CD4-positive, alpha-beta T cell treated with Interleukin-10 for 1 hour (primary cell): ENCODE measurements around the gene OR5AP2.
"Not testable (repeated sequence)": the region's sequence is repeated elsewhere in the genome, so short reads cannot be mapped to it uniquely, and the experiment has no call there.

Experiments
- DNase-seq: peaks from one replicate; pipeline ENCODE4 v3.0.0-alpha.2; 2020

OR5AP2 gene

GRCh38 chr11:56642339-56642738 lies at the start of gene OR5AP2:
OR5AP2 (minus strand) TSS chr11:56642439; CDS start chr11:56642439, 0 bp downstream.
- DNase-seq, result no peak

DNA sequence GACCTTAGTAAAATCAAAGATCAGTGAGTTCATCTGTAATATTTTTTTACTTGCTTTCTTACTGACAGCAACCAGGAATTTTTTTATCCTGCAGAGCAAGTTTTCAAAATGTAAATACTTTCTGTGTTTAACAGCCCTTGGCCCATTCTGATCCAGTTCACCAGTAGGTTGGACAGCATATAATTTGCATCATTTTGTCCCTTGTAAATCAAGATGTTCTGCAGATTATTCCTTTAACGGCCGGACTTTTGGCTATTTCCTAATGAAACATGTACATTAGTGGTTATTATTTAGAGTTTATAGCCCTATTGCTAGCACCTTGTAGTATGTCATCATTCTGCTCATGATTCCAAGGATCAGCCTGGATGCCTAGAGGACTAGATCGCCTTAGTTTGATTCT lies 48.9 kb upstream of the OR5AP2 start:
- not testable (repeated sequence) for DNase-seq

- no peak for DNase-seq
Measured at GRCh38 chr11:56688554-56689100, 46.4 kb upstream of the OR5AP2 start.

DNA sequence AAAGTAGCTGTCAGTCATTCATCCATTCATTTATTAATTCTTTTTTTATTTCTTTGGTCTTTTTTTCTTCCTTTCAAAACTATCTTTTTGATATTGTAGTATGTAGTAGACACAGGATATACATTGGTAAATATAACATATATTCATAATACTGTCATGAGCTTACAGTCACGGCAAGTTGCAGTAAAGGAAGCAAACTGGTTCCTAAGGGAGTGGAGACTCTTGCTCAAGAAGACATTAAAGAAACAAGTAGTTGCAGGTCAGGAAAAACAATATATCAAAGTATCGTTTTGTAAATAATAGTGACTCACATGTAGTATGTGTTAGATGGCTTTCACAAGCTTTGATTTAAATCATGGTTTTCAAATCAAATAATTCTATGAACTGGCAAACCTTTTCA lies 28.7 kb upstream of the OR5AP2 start:
- no peak for DNase-seq

- DNase-seq, result no peak
Measured at GRCh38 chr11:56663386-56663785, 21.1 kb upstream of the OR5AP2 start, which contains the start of gene OR5AR1. OR5AR1 (plus strand) TSS chr11:56663686; CDS start chr11:56663686, 0 bp downstream.

DNA sequence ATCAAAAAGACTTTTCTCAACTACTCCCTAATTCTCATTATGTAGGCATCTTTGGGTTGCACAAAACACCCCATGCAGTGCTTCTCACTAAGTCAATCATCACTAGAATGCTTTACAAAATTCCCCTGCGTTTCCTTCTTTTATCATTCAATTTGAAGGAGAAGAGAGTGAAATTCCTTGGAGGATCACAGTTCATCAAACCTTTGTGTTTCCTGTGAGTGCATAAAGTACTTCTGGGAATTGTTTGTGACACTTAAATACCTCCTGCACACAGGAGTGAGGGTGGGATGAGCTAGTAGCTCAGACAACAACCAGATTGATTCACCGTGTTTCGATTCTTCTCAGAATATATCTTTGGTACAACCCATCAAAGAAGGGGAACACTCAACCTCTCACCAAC lies 17.5 kb upstream of the OR5AP2 start:
- DNase-seq, result no peak

DNA sequence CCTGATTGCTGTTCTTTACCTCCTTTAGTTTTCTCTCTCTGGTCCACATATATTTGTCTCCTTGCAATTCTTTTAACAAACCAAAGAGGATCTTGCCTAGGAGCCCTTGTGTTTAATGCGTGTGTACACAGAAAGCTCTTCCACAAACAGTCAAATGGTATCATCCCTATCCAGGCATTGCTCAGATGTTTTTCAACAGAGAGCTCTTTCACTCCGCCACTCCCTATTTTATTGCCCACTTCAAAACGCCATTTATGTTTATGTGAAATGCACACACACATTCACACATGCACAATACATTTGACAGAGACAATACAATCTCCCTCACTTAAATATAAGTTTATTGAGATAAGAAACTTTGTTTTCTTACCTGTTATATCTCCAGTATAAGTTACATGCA lies 4.7 kb downstream of the OR5AP2 start:
- DNase-seq, result no peak

GRCh38 chr11:56636861-56637260 lies 5.4 kb downstream of the OR5AP2 start:
- DNase-seq, result no peak

- DNase-seq, result no peak
Measured at GRCh38 chr11:56632329-56632728, 9.9 kb downstream of the OR5AP2 start.

- DNase-seq, result no peak
Measured at GRCh38 chr11:56625946-56626345, 16.3 kb downstream of the OR5AP2 start.

GRCh38 chr11:56624661-56625110 lies 17.6 kb downstream of the OR5AP2 start:
- DNase-seq, result no peak

DNA sequence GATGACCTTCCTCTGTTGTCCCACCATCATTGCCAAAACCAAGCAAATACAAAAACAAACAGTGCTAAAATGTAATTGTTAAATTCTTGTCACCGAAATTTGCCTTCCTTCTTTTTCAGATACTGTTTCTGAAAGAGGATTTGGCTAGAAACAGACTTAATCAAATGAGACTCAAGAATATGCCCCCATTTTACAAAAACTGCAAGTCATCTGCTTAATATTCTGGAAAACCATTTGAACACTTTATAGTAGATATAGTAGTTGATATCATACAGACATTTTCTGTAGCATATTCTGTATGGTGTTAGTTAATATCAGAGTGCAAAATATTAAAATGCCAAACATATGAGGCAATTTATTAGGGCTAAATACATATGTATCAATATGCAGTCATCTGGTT lies 31.1 kb downstream of the OR5AP2 start:
- no peak for DNase-seq

GRCh38 chr11:56592088-56592717 lies 50.0 kb downstream of the OR5AP2 start:
- not testable (repeated sequence) for DNase-seq
